Fibroblast of the aortic adventitia (primary cell): ENCODE data around the gene KIAA0930. TPM values are rescaled to one million over a fixed set of nuclear protein-coding genes. Genes with fewer than 3 reads are reported as not detected.
A peak's percentile ranks its signal among the peaks of the same experiment; 100 is the strongest.

Source experiments
- DNase-seq: peaks from one replicate; pipeline ENCODE4 v3.0.0-alpha.2; 2010; ENCODE audit warnings: low read depth
- H3K4me3 ChIP-seq: 2 replicates; pipeline ENCODE4 v1.5.1; 2011; ENCODE audit warnings: low read depth, mild to moderate bottlenecking, control low read depth, low read length, moderate library complexity
- total RNA-seq: library from RNA; depleted of rRNA; stranded (reverse); fragments of >200 nt; gene quantifications from 2 replicates; pipeline ENCODE4 v1.2.3, GENCODE V29; 2012; ENCODE audit warnings: low replicate concordance
- TF ChIP-seq, protein P1 (sequence below): IDR thresholded peaks from 2 replicates; pipeline ENCODE4 v1.5.1; 2011; ENCODE audit warnings: mild to moderate bottlenecking, low read length, control low read depth, inconsistent platforms; ENCODE audit not compliant: insufficient read depth

Gene KIAA0930
- total RNA-seq, 1 donor, result 36.4 TPM

- TF ChIP-seq, protein P1, sequence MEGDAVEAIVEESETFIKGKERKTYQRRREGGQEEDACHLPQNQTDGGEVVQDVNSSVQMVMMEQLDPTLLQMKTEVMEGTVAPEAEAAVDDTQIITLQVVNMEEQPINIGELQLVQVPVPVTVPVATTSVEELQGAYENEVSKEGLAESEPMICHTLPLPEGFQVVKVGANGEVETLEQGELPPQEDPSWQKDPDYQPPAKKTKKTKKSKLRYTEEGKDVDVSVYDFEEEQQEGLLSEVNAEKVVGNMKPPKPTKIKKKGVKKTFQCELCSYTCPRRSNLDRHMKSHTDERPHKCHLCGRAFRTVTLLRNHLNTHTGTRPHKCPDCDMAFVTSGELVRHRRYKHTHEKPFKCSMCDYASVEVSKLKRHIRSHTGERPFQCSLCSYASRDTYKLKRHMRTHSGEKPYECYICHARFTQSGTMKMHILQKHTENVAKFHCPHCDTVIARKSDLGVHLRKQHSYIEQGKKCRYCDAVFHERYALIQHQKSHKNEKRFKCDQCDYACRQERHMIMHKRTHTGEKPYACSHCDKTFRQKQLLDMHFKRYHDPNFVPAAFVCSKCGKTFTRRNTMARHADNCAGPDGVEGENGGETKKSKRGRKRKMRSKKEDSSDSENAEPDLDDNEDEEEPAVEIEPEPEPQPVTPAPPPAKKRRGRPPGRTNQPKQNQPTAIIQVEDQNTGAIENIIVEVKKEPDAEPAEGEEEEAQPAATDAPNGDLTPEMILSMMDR, result no peak
- DNase-seq, result no peak
- H3K4me3 ChIP-seq, result peak overlapping the region; percentile 70
Measured at GRCh38 chr22:45210577-45210976, 30.1 kb downstream of the KIAA0930 start.

- TF ChIP-seq, protein P1, result no peak
- DNase-seq, result no peak
- peak overlapping the region; percentile 70 for H3K4me3 ChIP-seq
Measured at GRCh38 chr22:45210174-45210573, 30.5 kb downstream of the KIAA0930 start.

GRCh38 chr22:45208993-45209838, 31.5 kb downstream of the KIAA0930 start:
- peak; percentile 70 for DNase-seq
- no peak overlapping the region for H3K4me3 ChIP-seq
- TF ChIP-seq, protein P1, result peak; percentile 84

- DNase-seq, result no peak
- no peak overlapping the region for H3K4me3 ChIP-seq
- TF ChIP-seq, protein P1, result no peak
Measured at GRCh38 chr22:45208696-45208992, 32.0 kb downstream of the KIAA0930 start.

DNA sequence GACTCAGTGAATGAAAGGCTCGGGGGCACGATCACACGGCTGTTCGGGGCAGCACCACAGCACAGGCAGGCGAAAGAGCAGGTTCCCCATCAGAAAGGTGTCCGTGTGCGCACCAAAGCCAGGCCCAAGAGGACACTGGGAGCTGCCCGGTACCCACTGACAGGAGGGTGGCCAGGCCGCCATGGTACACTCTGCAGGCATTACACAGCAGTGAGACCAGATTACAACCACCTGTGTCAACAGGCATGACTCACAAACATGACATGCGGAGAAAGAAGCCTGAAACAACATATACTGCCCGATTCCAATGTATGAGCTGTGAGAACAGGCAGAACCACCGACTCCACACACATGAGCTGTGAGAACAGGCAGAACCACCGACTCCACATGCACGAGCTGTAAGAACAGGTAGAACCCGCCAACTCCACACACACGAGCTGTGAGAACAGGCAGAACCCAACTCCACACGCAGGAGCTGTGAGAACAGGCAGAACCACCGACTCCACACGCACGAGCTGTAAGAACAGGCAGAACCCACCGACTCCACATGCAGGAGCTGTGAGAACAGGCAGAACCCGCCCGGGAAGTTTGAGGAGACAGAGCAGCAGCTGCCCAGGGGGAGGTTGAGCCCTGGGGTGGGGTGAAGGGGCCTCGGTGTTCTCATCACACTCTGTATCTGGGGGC, 32.6 kb downstream of the KIAA0930 start:
- H3K4me3 ChIP-seq, result no peak overlapping the region
- peak; percentile 57 for DNase-seq
- TF ChIP-seq, protein P1, result no peak

GRCh38 chr22:45207533-45207932, 33.2 kb downstream of the KIAA0930 start:
- TF ChIP-seq, protein P1, result no peak
- H3K4me3 ChIP-seq, result no peak overlapping the region
- DNase-seq, result no peak
